ENCODE results near the gene COG5. TPM values are rescaled to one million over a fixed set of nuclear protein-coding genes. Genes with fewer than 3 reads are reported as not detected.
A peak's percentile ranks its signal among the peaks of the same experiment; 100 is the strongest.

Gene COG5
- total and polyA plus RNA-seq, 9 of the 15 experiments (the other 6 are each of a cell fraction or from before 2014, with no cell fraction given) = 15.3 to 75.1 (median 56.4) TPM

GRCh38 chr7:107309296-107309695 lies 254.4 kb downstream of the COG5 start (continued):
- TF ChIP-seq BACH1 (tag; IDR thresholded peaks at IDR 0.05) = no peak
- no peak for TF ChIP-seq RBM22 (IDR thresholded peaks at IDR 0.05; ENCODE audit: low read depth, low read length, poor library complexity, severe bottlenecking)
- 0 out of 2 replicates have a peak, but pooled peaks have one; percentile 21 for TF ChIP-seq NFIC (IDR thresholded peaks at IDR 0.05)
- TF ChIP-seq SETDB1 (IDR thresholded peaks at IDR 0.05; ENCODE audit: low read length) = no peak
- peak; percentile 73; the same call in 1 of the 2 replicates for TF ChIP-seq TEAD4 (IDR thresholded peaks at IDR 0.05; ENCODE audit: low read length)
- no peak for TF ChIP-seq TEAD4 (CRISPR knock-in tag; IDR thresholded peaks at IDR 0.05; ENCODE audit: borderline replicate concordance)
- no peak for TF ChIP-seq IFI16 (CRISPR knock-in tag; IDR thresholded peaks at IDR 0.05)
- no peak for TF ChIP-seq ZNF512 (tag; IDR thresholded peaks at IDR 0.05)
- no peak for TF ChIP-seq MEF2D (tag; conservative IDR thresholded peaks at IDR 0.05; ENCODE audit: low read depth)
- no peak for TF ChIP-seq SREBF1 (IDR thresholded peaks at IDR 0.05; ENCODE audit: borderline replicate concordance, low read depth, low read length)
- no peak for TF ChIP-seq NR2F6 (CRISPR knock-in tag; IDR thresholded peaks at IDR 0.05)
- TF ChIP-seq NFYB (IDR thresholded peaks at IDR 0.05; ENCODE audit: extremely low read depth, insufficient read length) = no peak
- no peak for TF ChIP-seq ELF4 (CRISPR knock-in tag; IDR thresholded peaks at IDR 0.05)
- TF ChIP-seq GTF3C2 (IDR thresholded peaks at IDR 0.05; ENCODE audit: borderline replicate concordance, extremely low read depth, insufficient read length) = no peak
- no peak for TF ChIP-seq EGR1 (conservative IDR thresholded peaks at IDR 0.05)
- no peak for TF ChIP-seq FOS (IDR thresholded peaks at IDR 0.05; ENCODE audit: extremely low read depth, insufficient read length)
- TF ChIP-seq ZKSCAN3 (CRISPR knock-in tag; IDR thresholded peaks at IDR 0.05) = no peak
- peak; percentile 63 for TF ChIP-seq GATAD2B (IDR thresholded peaks at IDR 0.05; ENCODE audit: borderline replicate concordance)
- no peak for TF ChIP-seq NR2C1 (IDR thresholded peaks at IDR 0.05)
- TF ChIP-seq NR2C1 (tag; IDR thresholded peaks at IDR 0.05) = no peak
- TF ChIP-seq ZNF140 (CRISPR knock-in tag; IDR thresholded peaks at IDR 0.05) = no peak
- no peak for TF ChIP-seq SMAD4 (CRISPR knock-in tag; conservative IDR thresholded peaks at IDR 0.05)
- TF ChIP-seq MAFG (tag; conservative IDR thresholded peaks at IDR 0.05) = no peak
- no peak for TF ChIP-seq HDAC3 (IDR thresholded peaks at IDR 0.05; ENCODE audit: borderline replicate concordance, partially characterized antibody)
- no peak for TF ChIP-seq GATA2 (CRISPR knock-in tag; IDR thresholded peaks at IDR 0.05)
- no peak for TF ChIP-seq NCOA2 (IDR thresholded peaks at IDR 0.05; ENCODE audit: partially characterized antibody in 2 of 2)
- no peak for TF ChIP-seq RBM15 (IDR thresholded peaks at IDR 0.05; ENCODE audit: insufficient read depth, low read length)
- no peak for TF ChIP-seq PYGO2 (tag; IDR thresholded peaks at IDR 0.05)
- TF ChIP-seq CBFA2T2 (conservative IDR thresholded peaks at IDR 0.05) = peak; percentile 74
